Fibroblast of the aortic adventitia (primary cell): Measurements from ENCODE around the gene ADGRG7. TPM values are rescaled to one million over a fixed set of nuclear protein-coding genes. Genes with fewer than 3 reads are reported as not detected.
"Not testable (repeated sequence)": the region's sequence is repeated elsewhere in the genome, so short reads cannot be mapped to it uniquely, and the experiment has no call there.

ENCODE experiments used
- DNase-seq: peaks from one replicate; pipeline ENCODE4 v3.0.0-alpha.2; 2010; ENCODE audit warnings: low read depth
- H3K4me3 ChIP-seq: 2 replicates; pipeline ENCODE4 v1.5.1; 2011; ENCODE audit warnings: low read depth, mild to moderate bottlenecking, control low read depth, low read length, moderate library complexity
- CTCF ChIP-seq: IDR thresholded peaks from 2 replicates; pipeline ENCODE4 v1.5.1; 2011; ENCODE audit warnings: mild to moderate bottlenecking, low read length, control low read depth, inconsistent platforms; ENCODE audit not compliant: insufficient read depth
- total RNA-seq: library from RNA; depleted of rRNA; stranded (reverse); fragments of >200 nt; gene quantifications from 2 replicates; pipeline ENCODE4 v1.2.3, GENCODE V29; 2012; ENCODE audit warnings: low replicate concordance

The ADGRG7 gene
- total RNA-seq, 1 donor, result not detected

- no peak overlapping the region for H3K4me3 ChIP-seq
- DNase-seq, result no peak
- no peak for TF ChIP-seq CTCF
Observed at GRCh38 chr3:100570811-100571210, 38.6 kb upstream of the ADGRG7 start.

GRCh38 chr3:100574536-100574935 lies 34.9 kb upstream of the ADGRG7 start:
- TF ChIP-seq CTCF, result no peak
- DNase-seq, result no peak
- H3K4me3 ChIP-seq, result no peak overlapping the region

- no peak overlapping the region for H3K4me3 ChIP-seq
- TF ChIP-seq CTCF, result no peak
- no peak for DNase-seq
Observed at GRCh38 chr3:100575704-100576103, 33.7 kb upstream of the ADGRG7 start.

DNA sequence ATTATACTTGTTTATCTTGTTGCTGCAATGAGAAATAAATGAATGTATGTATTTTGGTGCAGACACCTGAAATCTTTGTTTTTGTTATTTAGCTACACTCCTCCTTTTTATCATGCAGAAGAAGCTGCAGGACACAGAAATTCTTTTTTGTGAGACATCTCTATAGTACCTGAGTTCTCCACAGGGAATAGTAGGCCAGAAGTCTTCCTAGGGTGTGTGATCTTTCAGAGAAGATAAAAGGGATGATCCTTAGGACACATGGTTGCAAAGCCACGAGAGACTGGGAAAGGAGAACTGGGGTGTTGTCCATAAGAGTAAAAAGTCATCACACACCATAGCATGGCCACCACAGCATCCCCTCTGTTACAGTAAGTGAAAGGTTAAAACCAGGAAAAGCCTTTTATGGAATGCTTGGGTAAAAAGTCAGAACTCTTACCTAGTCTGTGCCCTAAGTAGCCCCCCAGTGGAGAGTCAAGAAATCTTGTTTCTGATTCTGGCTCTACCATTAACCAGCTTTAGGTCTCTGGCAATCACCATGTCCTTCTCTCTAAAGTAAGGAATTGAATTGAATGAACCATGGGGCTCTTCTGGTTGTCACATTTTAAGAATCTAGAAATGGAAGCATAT lies 31.9 kb upstream of the ADGRG7 start:
- no peak for TF ChIP-seq CTCF
- no peak overlapping the region for H3K4me3 ChIP-seq
- no peak for DNase-seq

GRCh38 chr3:100578646-100579045 lies 30.8 kb upstream of the ADGRG7 start:
- H3K4me3 ChIP-seq, result no peak overlapping the region
- DNase-seq, result no peak
- TF ChIP-seq CTCF, result no peak

DNA sequence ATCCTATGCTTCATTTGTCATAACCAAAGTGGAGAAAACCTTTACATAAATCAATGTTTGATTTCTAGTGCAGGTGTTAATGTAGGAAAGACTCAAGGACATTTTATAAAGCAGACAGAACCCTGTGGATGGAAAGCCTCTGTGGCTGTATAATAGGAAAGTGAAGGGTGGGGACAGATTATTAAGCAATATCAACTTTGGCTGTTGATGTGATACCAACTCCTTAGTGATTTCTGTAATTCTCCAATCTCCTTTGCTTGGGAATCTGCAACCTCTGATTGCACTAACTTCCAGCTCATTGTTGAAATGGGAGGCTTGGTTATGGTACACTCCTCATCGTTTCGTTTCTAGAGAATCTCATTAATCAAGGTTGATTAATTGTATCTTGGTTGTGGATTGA lies 29.3 kb upstream of the ADGRG7 start:
- TF ChIP-seq CTCF, result no peak
- H3K4me3 ChIP-seq, result no peak overlapping the region
- no peak for DNase-seq

GRCh38 chr3:100581650-100582049 lies 27.8 kb upstream of the ADGRG7 start:
- DNase-seq, result peak; percentile 37
- no peak overlapping the region for H3K4me3 ChIP-seq
- no peak for TF ChIP-seq CTCF

GRCh38 chr3:100582157-100582556 lies 27.2 kb upstream of the ADGRG7 start:
- H3K4me3 ChIP-seq, DNase-seq: not testable (repeated sequence)
